Measurements from ENCODE around the gene ASB13. TPM values are rescaled to one million over a fixed set of nuclear protein-coding genes. Genes with fewer than 3 reads are reported as not detected.

ASB13 gene
- polyA plus RNA-seq, 1 donor from 2014 or later = 5.6 TPM

DNA sequence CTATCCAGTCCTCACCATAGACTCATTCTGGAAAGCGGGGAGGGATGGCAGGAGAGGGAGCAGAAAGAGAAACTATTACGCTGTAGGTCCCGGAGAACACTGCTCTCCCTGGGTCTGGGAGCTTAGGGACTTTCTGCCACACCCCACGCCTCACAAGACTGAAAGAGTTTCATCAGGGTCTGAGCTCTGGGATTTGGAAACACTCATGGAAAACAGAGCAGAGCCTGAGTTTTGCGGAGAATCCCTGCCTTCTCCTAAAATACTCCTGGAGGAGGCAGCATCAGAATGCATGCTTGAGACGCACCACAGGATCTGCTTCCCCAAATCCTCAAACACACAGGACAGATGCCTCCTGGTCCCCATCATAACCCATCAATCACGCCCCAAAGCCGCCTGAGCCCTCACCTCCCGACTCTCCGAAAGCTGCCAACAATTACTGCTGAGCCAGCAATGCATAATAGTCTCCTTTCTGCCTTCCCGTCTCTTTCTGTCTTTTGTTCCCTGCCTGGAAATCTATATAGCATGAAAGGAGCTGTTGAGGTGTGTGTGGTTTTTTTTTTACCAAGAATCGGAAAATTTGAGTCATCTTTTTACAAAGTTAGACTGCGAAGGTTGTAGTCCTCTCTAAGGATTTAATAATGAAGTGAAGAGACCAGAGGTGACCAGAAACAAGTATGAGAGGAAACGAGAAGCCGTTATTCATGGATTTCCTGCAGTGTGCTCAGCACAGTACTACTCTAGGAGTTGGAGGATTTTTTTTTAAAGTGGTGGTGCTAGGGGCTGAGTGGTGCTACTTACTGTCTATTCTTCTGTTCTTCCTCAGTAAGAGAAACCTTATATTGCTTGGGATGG is 37.7 kb downstream of the ASB13 start:
- Histone ChIP-seq H3K9me3 (ENCODE audit: low read length) (no peaks in the 10 kb centered on the region), H3K4me2 (ENCODE audit: low read length) (no peak overlapping the region), H3K36me3 (ENCODE audit: insufficient read depth, low read length) (no peaks in the 10 kb centered on the region), H3K4me3 (ENCODE audit: low read length) (no peak overlapping the region), H3F3A (ENCODE audit: insufficient read depth, low read length, poor library complexity, severe bottlenecking) (no peaks in the 10 kb centered on the region), H3K9me2 (ENCODE audit: insufficient read depth, low read length) (no peaks in the 10 kb centered on the region), H3K27ac (ENCODE audit: low read length) (no peak overlapping the region), H3K27me3 (ENCODE audit: insufficient read depth, low read depth, low read length) (no peaks in the 10 kb centered on the region), H3K9ac (ENCODE audit: low read length) (no peak overlapping the region), H2AFZ (ENCODE audit: low read depth, low read length) (no peak overlapping the region), H4K20me1 (ENCODE audit: insufficient read depth) (no peaks in the 10 kb centered on the region), H3K79me2 (replicated peaks; ENCODE audit: insufficient read depth, low read length) (no peaks in the 10 kb centered on the region)
- TF ChIP-seq, protein P1, sequence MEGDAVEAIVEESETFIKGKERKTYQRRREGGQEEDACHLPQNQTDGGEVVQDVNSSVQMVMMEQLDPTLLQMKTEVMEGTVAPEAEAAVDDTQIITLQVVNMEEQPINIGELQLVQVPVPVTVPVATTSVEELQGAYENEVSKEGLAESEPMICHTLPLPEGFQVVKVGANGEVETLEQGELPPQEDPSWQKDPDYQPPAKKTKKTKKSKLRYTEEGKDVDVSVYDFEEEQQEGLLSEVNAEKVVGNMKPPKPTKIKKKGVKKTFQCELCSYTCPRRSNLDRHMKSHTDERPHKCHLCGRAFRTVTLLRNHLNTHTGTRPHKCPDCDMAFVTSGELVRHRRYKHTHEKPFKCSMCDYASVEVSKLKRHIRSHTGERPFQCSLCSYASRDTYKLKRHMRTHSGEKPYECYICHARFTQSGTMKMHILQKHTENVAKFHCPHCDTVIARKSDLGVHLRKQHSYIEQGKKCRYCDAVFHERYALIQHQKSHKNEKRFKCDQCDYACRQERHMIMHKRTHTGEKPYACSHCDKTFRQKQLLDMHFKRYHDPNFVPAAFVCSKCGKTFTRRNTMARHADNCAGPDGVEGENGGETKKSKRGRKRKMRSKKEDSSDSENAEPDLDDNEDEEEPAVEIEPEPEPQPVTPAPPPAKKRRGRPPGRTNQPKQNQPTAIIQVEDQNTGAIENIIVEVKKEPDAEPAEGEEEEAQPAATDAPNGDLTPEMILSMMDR (IDR thresholded peaks at IDR 0.05; ENCODE audit: poor library complexity, severe bottlenecking) = no peak
- TF ChIP-seq RAD21 (conservative IDR thresholded peaks at IDR 0.05) (no peak), SMC3 (conservative IDR thresholded peaks at IDR 0.05; ENCODE audit: poor library complexity) (no peak), EZH2 (IDR thresholded peaks at IDR 0.05; ENCODE audit: borderline replicate concordance, insufficient read depth, low read length, poor library complexity, severe bottlenecking) (no peak), TAF1 (IDR thresholded peaks at IDR 0.05; ENCODE audit: low read depth) (no peak), EP300 (conservative IDR thresholded peaks at IDR 0.05; ENCODE audit: poor library complexity, severe bottlenecking) (no peak), POLR2AphosphoS5 (IDR thresholded peaks at IDR 0.05) (no peak), MXI1 (conservative IDR thresholded peaks at IDR 0.05; ENCODE audit: poor library complexity, severe bottlenecking) (no peak)
- TF ChIP-seq, protein P2, sequence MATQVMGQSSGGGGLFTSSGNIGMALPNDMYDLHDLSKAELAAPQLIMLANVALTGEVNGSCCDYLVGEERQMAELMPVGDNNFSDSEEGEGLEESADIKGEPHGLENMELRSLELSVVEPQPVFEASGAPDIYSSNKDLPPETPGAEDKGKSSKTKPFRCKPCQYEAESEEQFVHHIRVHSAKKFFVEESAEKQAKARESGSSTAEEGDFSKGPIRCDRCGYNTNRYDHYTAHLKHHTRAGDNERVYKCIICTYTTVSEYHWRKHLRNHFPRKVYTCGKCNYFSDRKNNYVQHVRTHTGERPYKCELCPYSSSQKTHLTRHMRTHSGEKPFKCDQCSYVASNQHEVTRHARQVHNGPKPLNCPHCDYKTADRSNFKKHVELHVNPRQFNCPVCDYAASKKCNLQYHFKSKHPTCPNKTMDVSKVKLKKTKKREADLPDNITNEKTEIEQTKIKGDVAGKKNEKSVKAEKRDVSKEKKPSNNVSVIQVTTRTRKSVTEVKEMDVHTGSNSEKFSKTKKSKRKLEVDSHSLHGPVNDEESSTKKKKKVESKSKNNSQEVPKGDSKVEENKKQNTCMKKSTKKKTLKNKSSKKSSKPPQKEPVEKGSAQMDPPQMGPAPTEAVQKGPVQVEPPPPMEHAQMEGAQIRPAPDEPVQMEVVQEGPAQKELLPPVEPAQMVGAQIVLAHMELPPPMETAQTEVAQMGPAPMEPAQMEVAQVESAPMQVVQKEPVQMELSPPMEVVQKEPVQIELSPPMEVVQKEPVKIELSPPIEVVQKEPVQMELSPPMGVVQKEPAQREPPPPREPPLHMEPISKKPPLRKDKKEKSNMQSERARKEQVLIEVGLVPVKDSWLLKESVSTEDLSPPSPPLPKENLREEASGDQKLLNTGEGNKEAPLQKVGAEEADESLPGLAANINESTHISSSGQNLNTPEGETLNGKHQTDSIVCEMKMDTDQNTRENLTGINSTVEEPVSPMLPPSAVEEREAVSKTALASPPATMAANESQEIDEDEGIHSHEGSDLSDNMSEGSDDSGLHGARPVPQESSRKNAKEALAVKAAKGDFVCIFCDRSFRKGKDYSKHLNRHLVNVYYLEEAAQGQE (IDR thresholded peaks at IDR 0.05; ENCODE audit: borderline replicate concordance) = no peak

DNA sequence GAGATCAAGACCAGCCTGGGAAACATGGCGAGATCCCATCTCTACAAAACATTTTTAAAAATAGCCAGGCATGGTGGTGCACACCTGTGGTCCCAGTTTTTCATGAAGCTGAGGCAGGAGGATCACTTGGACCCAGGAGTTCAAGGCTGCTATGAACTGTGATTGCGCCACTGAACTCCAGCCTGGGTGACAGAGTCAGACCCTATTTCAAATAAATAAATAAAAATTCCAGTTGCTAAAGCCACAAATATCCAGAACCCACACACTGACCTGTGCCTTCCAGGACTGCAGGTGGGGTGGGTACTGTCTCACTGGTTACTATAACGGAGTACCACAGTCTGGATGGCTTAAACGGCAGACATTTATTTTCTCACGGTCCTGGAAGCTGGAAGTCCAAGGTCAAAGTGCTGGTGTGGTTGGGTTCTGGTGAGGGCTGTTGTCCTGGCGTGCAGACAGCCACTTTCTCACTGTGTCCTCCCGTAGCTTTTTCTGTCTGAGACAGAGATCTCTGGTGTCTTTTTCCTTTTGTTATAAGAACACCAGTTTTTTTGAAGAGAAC is 38.8 kb downstream of the ASB13 start:
- H2AFZ ChIP-seq (ENCODE audit: low read depth, low read length) = no peak overlapping the region
- H3K36me3 ChIP-seq (ENCODE audit: insufficient read depth, low read length) = no peaks in the 10 kb centered on the region
- H3K4me3 ChIP-seq (ENCODE audit: low read length) = no peak overlapping the region
- H3K79me2 ChIP-seq (replicated peaks; ENCODE audit: insufficient read depth, low read length) = no peaks in the 10 kb centered on the region
- TF ChIP-seq EZH2 (IDR thresholded peaks at IDR 0.05; ENCODE audit: borderline replicate concordance, insufficient read depth, low read length, poor library complexity, severe bottlenecking) (no peak), RAD21 (conservative IDR thresholded peaks at IDR 0.05) (no peak), TAF1 (IDR thresholded peaks at IDR 0.05; ENCODE audit: low read depth) (no peak), POLR2AphosphoS5 (IDR thresholded peaks at IDR 0.05) (no peak)
- TF ChIP-seq, protein P2 (IDR thresholded peaks at IDR 0.05; ENCODE audit: borderline replicate concordance) = no peak
- no peaks in the 10 kb centered on the region for H3F3A ChIP-seq (ENCODE audit: insufficient read depth, low read length, poor library complexity, severe bottlenecking)
- no peaks in the 10 kb centered on the region for H3K9me3 ChIP-seq (ENCODE audit: low read length)
- no peaks in the 10 kb centered on the region for H3K9me2 ChIP-seq (ENCODE audit: insufficient read depth, low read length)
- no peaks in the 10 kb centered on the region for H3K27me3 ChIP-seq (ENCODE audit: insufficient read depth, low read depth, low read length)
- no peak overlapping the region for H3K9ac ChIP-seq (ENCODE audit: low read length)
- no peak overlapping the region for H3K27ac ChIP-seq (ENCODE audit: low read length)
- no peaks in the 10 kb centered on the region for H4K20me1 ChIP-seq (ENCODE audit: insufficient read depth)
- H3K4me2 ChIP-seq (ENCODE audit: low read length) = no peak overlapping the region
